Measurements from ENCODE around the gene KIAA0825. TPM values are rescaled to one million over a fixed set of nuclear protein-coding genes. Genes with fewer than 3 reads are reported as not detected.

The KIAA0825 gene
- total and polyA plus RNA-seq, 2 experiments from 2014 or later: 1.7 to 1.8 TPM

GRCh38 chr5:94544875-94545547 lies 73.4 kb downstream of the KIAA0825 start:
- Histone ChIP-seq H3K27me3 (ENCODE audit: insufficient read depth) (no peaks in the 10 kb centered on the region), H4K20me1 (replicated peaks; ENCODE audit: insufficient read depth) (no peaks in the 10 kb centered on the region), H3K79me2 (replicated peaks; ENCODE audit: insufficient read depth) (no peaks in the 10 kb centered on the region), H3K4me2 (no peak overlapping the region), H2AFZ (no peak overlapping the region), H3K27ac (ENCODE audit: low read depth) (no peak overlapping the region), H3K4me3 (no peak overlapping the region), H3K4me1 (ENCODE audit: insufficient read depth) (no peaks in the 10 kb centered on the region), H3F3A (replicated peaks; ENCODE audit: low read depth) (no peaks in the 10 kb centered on the region), H3K36me3 (ENCODE audit: insufficient read depth) (peaks cover 10% of the 10 kb centered on the region), H3K9me2 (ENCODE audit: insufficient read depth) (peaks cover 9% of the 10 kb centered on the region)
- H3K9me3 Mint-ChIP-seq: peaks cover 56% of the 10 kb centered on the region
- no peak overlapping the region for H3K27ac Mint-ChIP-seq
- peaks cover 40% of the 10 kb centered on the region for H3K36me3 Mint-ChIP-seq (ENCODE audit: low read depth)
- no peaks in the 10 kb centered on the region; the same call in 2 of the 3 replicates for H3K4me1 Mint-ChIP-seq
- no peak overlapping the region for H3K4me3 Mint-ChIP-seq
- DNase-seq (ENCODE audit: low spot score) (no peak), ATAC-seq (no peak)
- TF ChIP-seq ZNF114 (CRISPR knock-in tag; IDR thresholded peaks at IDR 0.05): no peak
- no peak for TF ChIP-seq JUNB (IDR thresholded peaks at IDR 0.05; ENCODE audit: unreplicated experiment)
- no peak for TF ChIP-seq POLR2AphosphoS5 (IDR thresholded peaks at IDR 0.05; ENCODE audit: low read depth)
- no peak for TF ChIP-seq NANOG (IDR thresholded peaks at IDR 0.05; ENCODE audit: borderline replicate concordance)
- TF ChIP-seq ZNF331 (CRISPR knock-in tag; IDR thresholded peaks at IDR 0.05; ENCODE audit: low read depth): no peak
- no peak for TF ChIP-seq ETS1 (IDR thresholded peaks at IDR 0.05)
- TF ChIP-seq EZH2 (IDR thresholded peaks at IDR 0.05; ENCODE audit: low read depth, unreplicated experiment): no peak
- no peak for TF ChIP-seq REST (IDR thresholded peaks at IDR 0.05; ENCODE audit: unreplicated experiment)
- TF ChIP-seq EZH2phosphoT487 (IDR thresholded peaks at IDR 0.05; ENCODE audit: unreplicated experiment): no peak
- no peak for TF ChIP-seq CREB1 (CRISPR knock-in tag; IDR thresholded peaks at IDR 0.05; ENCODE audit: low read depth)
- no peak for TF ChIP-seq ZNF462 (CRISPR knock-in tag; IDR thresholded peaks at IDR 0.05)
- no peak for TF ChIP-seq STAT1 (IDR thresholded peaks at IDR 0.05; ENCODE audit: unreplicated experiment)
- no peak for TF ChIP-seq CTCF (conservative IDR thresholded peaks at IDR 0.05; ENCODE audit: low read depth in 2 of 2)
- H3K27me3 Mint-ChIP-seq (ENCODE audit: insufficient read depth, low read depth, poor library complexity): peaks cover 3% of the 10 kb centered on the region

Measured in GM23338 (cell line).